ENCODE data around the gene SEC23B. TPM values are rescaled to one million over a fixed set of nuclear protein-coding genes. Genes with fewer than 3 reads are reported as not detected.

The SEC23B gene
- polyA plus RNA-seq, 1 of the 3 experiments (the other 2 are of a cell fraction) = 55.2 TPM

GRCh38 chr20:18577942-18578341 is 70.2 kb downstream of the SEC23B start (continued):
- TF ChIP-seq ZBTB33 (IDR thresholded peaks at IDR 0.05; ENCODE audit: borderline replicate concordance, low read depth) (no peak), CHD2 (IDR thresholded peaks at IDR 0.05; ENCODE audit: low read length, partially characterized antibody) (no peak), SMC3 (IDR thresholded peaks at IDR 0.05; ENCODE audit: low read depth, low read length) (no peak), EP300 (IDR thresholded peaks at IDR 0.05; ENCODE audit: borderline replicate concordance in 1 of 2, low read depth in 1 of 2, low read length in 1 of 2) (no peak), CTCF (IDR thresholded peaks at IDR 0.05) (no peak), RXRA (IDR thresholded peaks at IDR 0.05; ENCODE audit: borderline replicate concordance, low read depth) (no peak), RFX5 (IDR thresholded peaks at IDR 0.05; ENCODE audit: low read length) (no peak)

- ChIA-PET CTCF (no interaction called here), POLR2A (no interaction called here)
- 68% methylated on average over 6 of the region's 6 CpGs for WGBS (ENCODE audit: low lambda C conversion rate)
- Histone ChIP-seq H3K27ac (ENCODE audit: low read depth in 2 of 2, low read length in 1 of 2) (no peak overlapping the region), H3K79me2 (ENCODE audit: insufficient read depth) (no peaks in the 10 kb centered on the region), H3K9ac (no peak overlapping the region), H3K4me1 (ENCODE audit: control insufficient read depth in 1 of 2, insufficient read depth in 2 of 2, low read depth in 1 of 2, low read length in 1 of 2) (no peaks in the 10 kb centered on the region), H3K9me2 (no peaks in the 10 kb centered on the region), H3K9me3 (no peaks in the 10 kb centered on the region), H3K36me3 (replicated peaks in 1 of 2; ENCODE audit: control insufficient read depth in 1 of 2, insufficient read depth in 2 of 2, low read length in 1 of 2) (no peaks in the 10 kb centered on the region), H3K27me3 (ENCODE audit: insufficient read depth) (no peaks in the 10 kb centered on the region), H3K4me2 (no peak overlapping the region), H3K4me3 (ENCODE audit: low read depth in 2 of 2, low read length in 1 of 2) (no peak overlapping the region), H4K20me1 (ENCODE audit: insufficient read depth) (no peaks in the 10 kb centered on the region), H3F3A (replicated peaks; ENCODE audit: insufficient read depth) (no peaks in the 10 kb centered on the region), H2AFZ (ENCODE audit: low read depth) (no peak overlapping the region)
- TF ChIP-seq REST (IDR thresholded peaks at IDR 0.05; ENCODE audit: low read depth, low read length) (no peak), RFX5 (IDR thresholded peaks at IDR 0.05; ENCODE audit: low read length) (no peak), PBX3 (IDR thresholded peaks at IDR 0.05) (no peak), SIN3A (IDR thresholded peaks at IDR 0.05; ENCODE audit: borderline replicate concordance, low read depth, low read length) (no peak), TAF1 (IDR thresholded peaks at IDR 0.05; ENCODE audit: borderline replicate concordance, low read depth, low read length) (no peak), TCF12 (IDR thresholded peaks at IDR 0.05) (no peak), CHD2 (IDR thresholded peaks at IDR 0.05; ENCODE audit: low read length, partially characterized antibody) (no peak), GATA2 (CRISPR knock-in tag; IDR thresholded peaks at IDR 0.05) (no peak), MEF2A (IDR thresholded peaks at IDR 0.05; ENCODE audit: borderline replicate concordance, low read depth) (no peak), SMC3 (IDR thresholded peaks at IDR 0.05; ENCODE audit: low read depth, low read length) (no peak), USF1 (IDR thresholded peaks at IDR 0.05; ENCODE audit: borderline replicate concordance, low read depth) (no peak), GABPA (IDR thresholded peaks at IDR 0.05; ENCODE audit: low read depth) (no peak), ZBTB33 (IDR thresholded peaks at IDR 0.05; ENCODE audit: borderline replicate concordance, low read depth) (no peak)
- DNase-seq = no peak
Observed at GRCh38 chr20:18578581-18578980, 70.8 kb downstream of the SEC23B start.

Data from SK-N-SH (cell line).